HepG2 (cell line): ENCODE measurements around the gene DNAJB2. TPM values are rescaled to one million over a fixed set of nuclear protein-coding genes. Genes with fewer than 3 reads are reported as not detected.

Experiments
- AHR ChIP-seq: IDR thresholded peaks from 2 replicates; pipeline ENCODE4 v1.6.1; 2018; ENCODE audit warnings: missing genetic modification reagents, missing compliant biosample characterization
- ARNT2 ChIP-seq: sonication (generic); formaldehyde crosslinking; IDR thresholded peaks from 2 replicates; pipeline ENCODE4 v1.8.0; 2022; ENCODE audit warnings: mild to moderate bottlenecking, low read depth, missing genetic modification reagents, moderate library complexity
- CBX5 ChIP-seq: sonication (generic); formaldehyde crosslinking; IDR thresholded peaks from 2 replicates; pipeline ENCODE4 v1.4.0; 2020; ENCODE audit warnings: missing genetic modification reagents, borderline replicate concordance
- EED ChIP-seq: sonication (generic); formaldehyde crosslinking; IDR thresholded peaks from 2 replicates; pipeline ENCODE4 v1.5.0; 2020; ENCODE audit warnings: mild to moderate bottlenecking, missing genetic modification reagents
- ESRRA ChIP-seq: sonication (generic); formaldehyde crosslinking; IDR thresholded peaks from 2 replicates; pipeline ENCODE4 v1.5.1; 2020; ENCODE audit warnings: mild to moderate bottlenecking, low read depth, missing genetic modification reagents
- KIAA2018 ChIP-seq: sonication (generic); formaldehyde crosslinking; IDR thresholded peaks from 2 replicates; pipeline ENCODE4 v1.5.0; 2020; ENCODE audit warnings: mild to moderate bottlenecking, missing genetic modification reagents, borderline replicate concordance
- MTF2 ChIP-seq: sonication (generic); formaldehyde crosslinking; IDR thresholded peaks from 2 replicates; pipeline ENCODE4 v1.5.0; 2020; ENCODE audit warnings: missing genetic modification reagents, borderline replicate concordance
- NONO ChIP-seq, 2 experiments: fragments of 450-650 bp in 1 of 2; sonication (generic) in 1 of 2; formaldehyde crosslinking in 1 of 2; IDR thresholded peaks in 1 of 2; conservative IDR thresholded peaks in 1 of 2; 2 replicates each; pipeline versions ENCODE4 v1.6.1 to v1.8.0; 2017 to 2022; ENCODE audit warnings: mild to moderate bottlenecking in 1 of 2, missing genetic modification reagents in 1 of 2, moderate library complexity in 1 of 2
- NR2F1 ChIP-seq, 2 experiments: fragments of 450-650 bp in 1 of 2; formaldehyde crosslinking in 1 of 2; IDR thresholded peaks; 2 replicates each; pipeline versions ENCODE4 v1.5.0 to v1.6.1; 2016 to 2020; ENCODE audit warnings: mild to moderate bottlenecking in 1 of 2, missing compliant biosample characterization in 1 of 2, missing genetic modification reagents in 1 of 2, moderate library complexity in 1 of 2
- PTBP1 ChIP-seq: fragments of 200-400 bp; formaldehyde crosslinking; IDR thresholded peaks from 2 replicates; pipeline ENCODE4 v1.6.1; 2018; ENCODE audit warnings: low read length, low read depth; ENCODE audit not compliant: poor library complexity, severe bottlenecking
- TRAFD1 ChIP-seq: sonication (generic); formaldehyde crosslinking; IDR thresholded peaks from 2 replicates; pipeline ENCODE4 v1.5.1; 2020; ENCODE audit warnings: missing genetic modification reagents, mild to moderate bottlenecking, borderline replicate concordance
- YY1 ChIP-seq: IDR thresholded peaks from 2 replicates; pipeline ENCODE4 v1.6.1; 2011; ENCODE audit warnings: low read length, low read depth, moderate library complexity, mild to moderate bottlenecking; ENCODE audit not compliant: insufficient read depth, insufficient replicate concordance
- ZBTB20 ChIP-seq: sonication (generic); formaldehyde crosslinking; IDR thresholded peaks from 2 replicates; pipeline ENCODE4 v1.8.1; 2023; ENCODE audit warnings: missing genetic modification reagents, low read depth, mild to moderate bottlenecking, borderline replicate concordance
- ZNF33A ChIP-seq: sonication (generic); formaldehyde crosslinking; IDR thresholded peaks from 2 replicates; pipeline ENCODE4 v1.5.1; 2020; ENCODE audit warnings: missing genetic modification reagents, mild to moderate bottlenecking, moderate library complexity, borderline replicate concordance
- ZNF781 ChIP-seq: sonication (generic); formaldehyde crosslinking; IDR thresholded peaks from 2 replicates; pipeline ENCODE4 v1.5.1; 2020; ENCODE audit warnings: borderline replicate concordance, mild to moderate bottlenecking, missing genetic modification reagents; ENCODE audit errors: not compliant biosample characterization
- ZNF841 ChIP-seq: sonication (generic); formaldehyde crosslinking; IDR thresholded peaks from 2 replicates; pipeline ENCODE4 v1.8.1; 2023; ENCODE audit warnings: missing genetic modification reagents, borderline replicate concordance
- polyA plus RNA-seq, 8 experiments: library from polyadenylated mRNA; depleted of rRNA in 3 of 8; stranded (reverse) in 7 of 8; unstranded in 1 of 8; fragments of >200 nt; fragmentation: Illumina TruSeq in 4 of 8; extraction: Trizol in 4 of 8; gene quantifications; 2 replicates each; pipeline versions ENCODE4 v1.2.1 to v1.2.3, GENCODE V29; 2011 to 2016; ENCODE audit warnings: low read depth in 4 of 8, missing spikeins in 1 of 8, mixed read lengths in 1 of 8; ENCODE audit not compliant: insufficient read depth in 1 of 8
- total RNA-seq, 5 experiments: library from RNA; depleted of rRNA; stranded (reverse); fragments of >200 nt; fragmentation: Illumina TruSeq; extraction: Trizol; gene quantifications; 2 replicates each; pipeline ENCODE4 v1.2.3, GENCODE V29; 2016; ENCODE audit warnings: low read depth in 1 of 5

The DNAJB2 gene
- total and polyA plus RNA-seq, 2 of the 13 experiments (the other 11 are each of a cell fraction or from before 2014, with no cell fraction given), result 21.3 to 31.1 TPM

DNA sequence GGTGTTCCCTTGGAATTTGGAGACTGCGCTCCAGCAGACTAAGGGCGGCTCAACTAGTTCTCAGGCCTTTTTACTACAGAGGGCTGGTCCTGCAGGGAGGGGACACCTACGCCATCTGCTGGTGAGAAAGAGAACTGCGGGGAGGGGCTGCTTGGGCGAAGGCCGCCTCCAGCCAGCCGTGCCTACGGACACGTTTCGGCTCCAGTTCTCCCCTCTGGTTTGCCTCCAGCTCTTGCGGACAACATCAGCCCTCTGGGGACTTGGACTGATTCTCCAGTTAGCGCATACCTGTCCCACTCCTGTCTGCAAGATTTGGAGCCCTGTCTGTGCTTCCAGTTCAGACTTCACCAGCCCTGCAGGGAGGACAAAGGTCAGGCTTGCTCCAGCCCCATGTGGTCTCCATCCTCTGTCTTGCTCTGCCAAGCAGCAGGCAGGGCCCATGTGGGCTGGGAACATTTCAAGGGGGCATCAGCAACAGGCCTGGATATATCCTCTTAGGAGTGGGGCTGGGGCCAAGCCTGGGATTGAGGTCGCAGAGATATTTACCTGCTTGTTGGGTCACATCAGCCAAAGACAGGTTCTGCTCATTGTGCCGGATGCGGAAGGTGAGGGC, 19.7 kb downstream of the DNAJB2 start (continued):
- TF ChIP-seq KIAA2018 (CRISPR knock-in tag), result no peak
- peak; percentile 78; the same call in 1 of the 2 replicates for TF ChIP-seq MTF2 (CRISPR knock-in tag)
- TF ChIP-seq PTBP1, result no peak
- TF ChIP-seq YY1, result peak; percentile 56
- 0 out of 2 replicates have a peak, but pooled peaks have one; percentile 62 for TF ChIP-seq ARNT2 (CRISPR knock-in tag)
- peak; percentile 40 for TF ChIP-seq ZNF781 (CRISPR knock-in tag)
- peak; percentile 75; the same call in 1 of the 2 replicates for TF ChIP-seq EED (CRISPR knock-in tag)
- TF ChIP-seq ZNF33A (CRISPR knock-in tag), result no peak
- 0 out of 2 replicates have a peak, but pooled peaks have one; percentile 22 for TF ChIP-seq ESRRA (CRISPR knock-in tag)
- no peak for TF ChIP-seq CBX5 (CRISPR knock-in tag)
- TF ChIP-seq NONO (IDR thresholded peaks at IDR 0.05), result no peak
- no peak for TF ChIP-seq NONO (CRISPR knock-in tag; conservative IDR thresholded peaks at IDR 0.05)
- 0 out of 2 replicates have a peak, but pooled peaks have one; percentile 72 for TF ChIP-seq TRAFD1 (CRISPR knock-in tag)
- no peak for TF ChIP-seq NR2F1 (CRISPR knock-in tag; IDR thresholded peaks at IDR 0.05)
- TF ChIP-seq ZNF841, result no peak
- TF ChIP-seq ZBTB20 (CRISPR knock-in tag), result peak; percentile 64; the same call in 1 of the 2 replicates
- no peak for TF ChIP-seq AHR (CRISPR knock-in tag)
